Body of pancreas (tissue), 4 donors: ENCODE measurements around the gene TTC1. TPM values are rescaled to one million over a fixed set of nuclear protein-coding genes. Genes with fewer than 3 reads are reported as not detected.

Experiments used
- ATAC-seq: fragments of 150-250 bp; one replicate; pipeline ENCODE4 v1.9.1; 2016
- DNase-seq, 4 donors: peaks; one replicate each; pipeline ENCODE4 v3.0.0-alpha.2; 2019
- H3K27ac ChIP-seq, 4 donors: fragments of 200-600 bp; sonication (generic); 1 replicate in 3 of 4; 2 replicates in 1 of 4; pipeline versions ENCODE4 v1.5.1 to v1.6.1; 2016 to 2019; ENCODE audit warnings: mild to moderate bottlenecking in 1 of 4, mixed read lengths in 1 of 4, moderate library complexity in 1 of 4
- H3K27me3 ChIP-seq, 2 donors: fragments of 200-600 bp; sonication (generic); one replicate each; pipeline ENCODE4 v1.6.0; 2016; ENCODE audit warnings: mild to moderate bottlenecking in 1 of 2
- H3K36me3 ChIP-seq, 2 donors: fragments of 200-600 bp; sonication (generic); replicated peaks in 1 of 2; 2 replicates each; pipeline ENCODE4 v1.5.1; 2016; ENCODE audit warnings: low read depth in 2 of 2; ENCODE audit not compliant: insufficient read depth in 1 of 2
- H3K4me1 ChIP-seq: fragments of 200-600 bp; sonication (generic); one replicate; pipeline ENCODE4 v1.6.0; 2016
- H3K4me3 ChIP-seq, 2 donors: fragments of 200-600 bp; sonication (generic); 1 replicate in 1 of 2; 2 replicates in 1 of 2; pipeline ENCODE4 v1.5.1; 2016 to 2019
- H3K9me3 ChIP-seq, 3 donors: fragments of 200-600 bp; sonication (generic); 1 replicate in 2 of 3; 2 replicates in 1 of 3; pipeline ENCODE4 v1.5.1; 2016
- POLR2A ChIP-seq, 3 donors: fragments of 450-650 bp; IDR thresholded peaks; one replicate each; pipeline ENCODE4 v1.6.1; 2016; ENCODE audit warnings: antibody characterized with exemption in 3 of 3, mild to moderate bottlenecking in 2 of 3
- WGBS, 2 donors: methylation state at CpG; one replicate each; pipeline ENCODE4 v1.1.5; 2017; 5-methylcytosine and 5-hydroxymethylcytosine counted together
- intact Hi-C: fragments of 100-400 bp; cut with DNase I; formaldehyde crosslinking; loops from one replicate; pipeline ENCODE4 v1.15.1; 2023
- total RNA-seq, 2 donors: library from RNA; depleted of rRNA; stranded (reverse); fragments of >200 nt; gene quantifications; one replicate each; pipeline ENCODE4 v1.1.0, GENCODE V29; 2016
- TF ChIP-seq, protein P1 (sequence below), 7 experiments: fragments of 450-650 bp in 4 of 7; fragments of 200-600 bp in 3 of 7; sonication (generic) in 3 of 7; IDR thresholded peaks; one replicate each; pipeline ENCODE4 v1.5.1; 2016 to 2019; ENCODE audit warnings: antibody characterized with exemption in 7 of 7

The TTC1 gene
- total RNA-seq, 2 donors from 2014 or later: 11.2 to 26.4 TPM

DNA sequence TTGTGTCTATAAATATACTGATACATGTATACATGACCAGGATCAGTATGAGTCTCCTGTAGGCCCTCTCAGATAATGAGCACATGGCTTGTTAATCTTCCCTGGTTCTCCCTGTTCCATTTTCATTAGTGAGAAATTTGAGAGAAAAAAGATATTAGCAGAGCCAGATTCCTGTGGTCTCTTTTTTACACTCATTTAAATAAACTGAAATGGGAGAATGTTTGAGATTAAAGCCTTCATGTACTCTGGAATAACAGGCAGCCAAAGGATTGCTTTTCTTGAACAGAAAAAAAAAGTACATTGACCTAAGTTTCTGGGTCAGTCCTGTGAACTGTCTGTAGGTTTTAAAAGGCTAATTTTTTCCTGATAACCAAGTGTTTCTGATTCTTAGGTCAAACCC lies 66.1 kb downstream of the TTC1 start:
- Histone ChIP-seq H3K4me3 (no peak overlapping the region), H3K4me1 (no peaks in the 10 kb centered on the region), H3K27me3 (no peaks in the 10 kb centered on the region), H3K27ac (no peak overlapping the region), H3K36me3 (peaks cover 0 to 3% of the 10 kb centered on the region in 2 donors), H3K9me3 (no peaks in the 10 kb centered on the region)
- intact Hi-C loops: no loop called here
- no peak for DNase-seq
- ATAC-seq: no peak
- TF ChIP-seq, protein P1, sequence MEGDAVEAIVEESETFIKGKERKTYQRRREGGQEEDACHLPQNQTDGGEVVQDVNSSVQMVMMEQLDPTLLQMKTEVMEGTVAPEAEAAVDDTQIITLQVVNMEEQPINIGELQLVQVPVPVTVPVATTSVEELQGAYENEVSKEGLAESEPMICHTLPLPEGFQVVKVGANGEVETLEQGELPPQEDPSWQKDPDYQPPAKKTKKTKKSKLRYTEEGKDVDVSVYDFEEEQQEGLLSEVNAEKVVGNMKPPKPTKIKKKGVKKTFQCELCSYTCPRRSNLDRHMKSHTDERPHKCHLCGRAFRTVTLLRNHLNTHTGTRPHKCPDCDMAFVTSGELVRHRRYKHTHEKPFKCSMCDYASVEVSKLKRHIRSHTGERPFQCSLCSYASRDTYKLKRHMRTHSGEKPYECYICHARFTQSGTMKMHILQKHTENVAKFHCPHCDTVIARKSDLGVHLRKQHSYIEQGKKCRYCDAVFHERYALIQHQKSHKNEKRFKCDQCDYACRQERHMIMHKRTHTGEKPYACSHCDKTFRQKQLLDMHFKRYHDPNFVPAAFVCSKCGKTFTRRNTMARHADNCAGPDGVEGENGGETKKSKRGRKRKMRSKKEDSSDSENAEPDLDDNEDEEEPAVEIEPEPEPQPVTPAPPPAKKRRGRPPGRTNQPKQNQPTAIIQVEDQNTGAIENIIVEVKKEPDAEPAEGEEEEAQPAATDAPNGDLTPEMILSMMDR (IDR thresholded peaks at IDR 0.05): no peak
- TF ChIP-seq POLR2A (IDR thresholded peaks at IDR 0.05): no peak

DNA sequence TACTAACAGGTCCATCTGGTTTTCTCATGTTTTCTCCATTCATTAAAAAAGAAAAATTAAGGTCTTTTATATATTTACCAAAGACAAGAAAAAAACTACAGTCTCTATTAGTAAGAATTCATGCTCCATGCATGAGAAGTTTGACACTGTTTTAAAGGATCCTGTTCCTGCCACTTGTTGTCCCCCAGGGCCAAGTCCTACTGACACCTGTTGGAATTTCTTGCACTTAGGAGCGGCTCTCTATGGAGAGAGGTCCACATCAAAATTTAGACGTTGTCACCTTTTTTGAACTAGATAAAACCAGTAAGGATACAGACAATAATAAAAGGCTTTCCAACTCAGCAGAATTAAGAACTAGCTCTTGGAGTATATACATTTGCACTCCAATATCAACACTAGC lies 68.1 kb downstream of the TTC1 start:
- Histone ChIP-seq H3K27me3 (no peaks in the 10 kb centered on the region), H3K4me1 (no peaks in the 10 kb centered on the region), H3K27ac (no peak overlapping the region), H3K36me3 (peaks cover 0 to 3% of the 10 kb centered on the region in 2 donors), H3K4me3 (no peak overlapping the region), H3K9me3 (no peaks in the 10 kb centered on the region)
- intact Hi-C loops: no loop called here
- DNase-seq: no peak
- TF ChIP-seq, protein P1 (IDR thresholded peaks at IDR 0.05): no peak
- no peak for TF ChIP-seq POLR2A (IDR thresholded peaks at IDR 0.05)
- WGBS, 2 donors: 65 to 71% methylated on average over 2 of the region's 2 CpGs
- ATAC-seq: no peak

DNA sequence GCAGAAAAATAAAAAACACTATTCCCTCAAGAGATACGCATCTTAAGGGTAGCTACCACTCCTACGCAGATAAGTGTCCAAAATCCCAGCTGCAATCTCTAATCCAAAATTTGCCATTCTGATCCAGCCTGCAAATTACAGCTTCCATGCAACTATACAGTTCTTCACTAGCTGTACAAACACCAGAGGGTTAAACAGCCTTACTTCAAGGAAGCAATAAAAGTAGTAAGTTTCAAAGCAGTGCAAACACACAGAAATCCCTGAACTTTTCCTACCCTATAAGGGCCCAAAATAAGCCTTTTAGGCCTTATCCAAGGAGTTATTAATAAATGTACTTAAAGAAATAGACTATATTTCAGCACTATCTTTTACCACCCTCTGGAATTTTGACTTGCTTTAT lies 70.8 kb downstream of the TTC1 start:
- Histone ChIP-seq H3K9me3 (no peaks in the 10 kb centered on the region), H3K4me1 (peaks cover 10% of the 10 kb centered on the region), H3K36me3 (peaks cover 0 to 3% of the 10 kb centered on the region in 2 donors), H3K27me3 (no peaks in the 10 kb centered on the region), H3K4me3 (no peak overlapping the region), H3K27ac (no peak overlapping the region)
- intact Hi-C loops: no loop called here
- TF ChIP-seq POLR2A (IDR thresholded peaks at IDR 0.05): no peak
- TF ChIP-seq, protein P1 (IDR thresholded peaks at IDR 0.05): no peak
- DNase-seq (no peak), ATAC-seq (no peak)
- WGBS, 2 donors: 93 to 98% methylated on average over 2 of the region's 2 CpGs

DNA sequence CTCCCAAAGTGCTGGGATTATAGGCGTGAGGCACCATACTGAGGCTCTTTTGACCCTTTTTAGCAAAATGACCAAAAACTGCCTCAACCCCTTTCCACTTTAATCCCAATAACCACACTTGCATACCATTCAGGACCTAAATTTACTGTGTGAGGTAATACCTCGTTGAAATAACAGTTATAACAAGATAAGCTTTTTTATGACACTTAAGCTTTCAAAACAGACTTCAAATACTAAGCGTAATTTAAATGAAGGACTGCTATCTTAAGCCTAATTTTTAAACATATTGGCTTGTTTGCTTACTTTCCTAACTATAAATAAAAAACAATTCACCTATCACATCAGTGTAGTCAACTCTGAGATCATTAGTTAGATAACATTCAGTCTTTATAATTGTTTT lies 72.6 kb downstream of the TTC1 start:
- 68 to 69% methylated on average over 3 of the region's 3 CpGs for WGBS, 2 donors
- Histone ChIP-seq H3K27ac (no peak overlapping the region), H3K36me3 (peaks cover 0 to 3% of the 10 kb centered on the region in 2 donors), H3K4me1 (peaks cover 10% of the 10 kb centered on the region), H3K27me3 (no peaks in the 10 kb centered on the region), H3K4me3 (no peak overlapping the region), H3K9me3 (no peaks in the 10 kb centered on the region)
- ATAC-seq (no peak), DNase-seq (no peak)
- intact Hi-C loops: no loop called here
- TF ChIP-seq, protein P1 (IDR thresholded peaks at IDR 0.05): no peak
- no peak for TF ChIP-seq POLR2A (IDR thresholded peaks at IDR 0.05)

DNA sequence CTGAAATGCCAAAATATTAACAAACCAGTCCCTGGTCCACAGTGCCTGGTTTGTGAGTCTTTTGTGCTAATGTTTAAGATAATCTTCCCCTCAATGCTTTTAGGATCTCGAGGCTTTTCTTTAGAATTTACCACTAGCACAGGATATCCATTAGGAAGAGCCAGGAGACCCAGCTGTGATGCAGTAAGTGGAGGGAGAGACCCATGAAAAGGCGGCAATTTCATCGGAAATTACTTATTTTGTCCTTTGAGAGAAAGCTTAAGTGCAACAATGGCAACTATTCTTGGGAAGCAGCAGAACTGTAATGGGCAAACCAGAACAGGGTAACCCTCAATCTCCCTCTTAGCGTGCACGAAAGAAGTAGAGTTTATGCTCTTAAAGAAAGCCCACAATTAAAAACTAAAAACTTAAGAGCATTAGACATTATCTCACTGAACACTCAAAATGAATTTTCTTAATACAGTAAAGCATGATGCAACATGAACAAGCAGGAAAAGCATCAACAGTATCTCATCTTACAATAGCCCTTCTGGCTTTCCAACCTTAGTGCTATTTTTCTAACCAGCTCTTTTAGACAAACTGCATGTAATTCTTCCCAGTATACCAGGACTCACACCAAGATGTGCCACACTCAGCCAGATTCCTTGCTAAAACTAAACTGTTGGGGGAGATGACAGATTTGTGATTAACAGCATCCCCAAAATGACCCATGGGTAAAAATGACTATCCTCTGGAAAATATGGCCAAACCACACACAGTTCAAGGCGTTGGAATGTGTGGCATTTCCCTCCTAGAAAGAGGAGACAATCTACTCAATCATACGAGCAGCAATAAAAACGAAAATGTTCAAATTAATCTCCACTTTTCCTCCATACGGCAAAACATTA lies 73.9 kb downstream of the TTC1 start:
- TF ChIP-seq, protein P1 (IDR thresholded peaks at IDR 0.05): no peak
- Histone ChIP-seq H3K27ac (peak overlapping the region in 2 of 4 donors; percentile 38 to 41), H3K36me3 (peaks cover 0 to 3% of the 10 kb centered on the region in 2 donors), H3K4me3 (no peak overlapping the region), H3K9me3 (no peaks in the 10 kb centered on the region), H3K4me1 (peaks cover 10% of the 10 kb centered on the region), H3K27me3 (no peaks in the 10 kb centered on the region)
- ATAC-seq (peak; percentile 50), DNase-seq (no peak)
- intact Hi-C loops: no loop called here
- WGBS, 2 donors: 68 to 70% methylated on average over 9 of the region's 9 CpGs
